Measurements from ENCODE around the gene LRRC10B. TPM values are rescaled to one million over a fixed set of nuclear protein-coding genes. Genes with fewer than 3 reads are reported as not detected.

The LRRC10B gene
- polyA plus RNA-seq, 2 of the 4 experiments (the other 2 are of a cell fraction) = 0.03 to 0.04 TPM

DNA sequence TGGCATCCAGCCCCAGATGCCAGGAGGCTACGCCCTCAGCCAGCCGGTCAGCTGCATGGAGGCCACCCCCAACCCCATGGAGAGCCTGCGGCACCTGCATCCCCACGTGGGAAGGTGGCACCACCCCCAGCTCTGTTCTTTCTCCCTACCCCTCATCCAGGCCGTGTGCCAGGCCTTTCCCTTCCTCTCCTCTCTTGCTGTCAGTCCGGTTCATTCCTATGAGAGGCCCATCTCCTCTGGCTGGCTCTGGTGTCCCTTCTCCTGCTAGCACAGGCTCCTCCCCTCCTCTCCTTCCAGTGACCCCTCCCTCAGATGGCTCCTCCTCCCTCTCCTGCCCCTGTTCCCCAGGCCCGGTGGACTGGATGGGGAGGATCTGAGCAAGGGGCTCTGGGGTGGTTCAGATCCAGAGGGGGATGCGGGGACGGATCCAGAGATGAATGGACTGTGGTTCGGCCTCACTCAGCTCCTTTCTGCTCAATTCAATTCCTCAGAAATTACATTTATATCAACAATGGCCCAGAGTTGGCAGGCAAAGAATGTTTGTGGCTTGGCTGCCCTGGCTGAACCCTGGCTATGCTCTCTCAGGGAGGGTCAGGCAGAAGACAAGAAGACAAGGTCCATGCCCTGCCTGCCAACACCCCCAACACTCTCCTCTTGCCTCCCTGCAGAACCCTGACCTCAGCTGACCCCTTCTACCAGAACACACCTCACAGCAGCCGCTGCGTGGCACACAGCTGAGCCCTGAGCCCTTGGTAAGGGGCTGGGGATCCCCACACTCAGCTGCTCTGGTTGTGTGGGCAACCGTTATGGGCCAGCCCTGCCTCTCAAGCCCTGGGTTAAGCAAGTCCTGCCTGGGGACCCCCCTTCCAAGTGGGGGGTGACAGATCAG lies 18.5 kb upstream of the LRRC10B start:
- ChIA-PET POLR2A (no interaction called here), CTCF (interaction anchor here (0.7 to 9.1 kb wide), 8 partner anchors 9 to 148 kb away, joined by 3 to 75 read pairs (median 12); partner anchors contain the start of gene LRRC10B)
- H3K4me1 ChIP-seq = no peaks in the 10 kb centered on the region
- no peaks in the 10 kb centered on the region for H3K9me3 ChIP-seq
- WGBS (ENCODE audit: missing lambda C conversion rate) = 78% methylated on average over 13 of the region's 13 CpGs
- H3K4me3 ChIP-seq = no peak overlapping the region
- H3K27ac ChIP-seq = no peak overlapping the region
- DNase-seq (ENCODE audit: low read depth in 1 of 2, low spot score in 1 of 2) (no peak), FAIRE-seq (no peak), ATAC-seq (peak in 1 of 2 experiments; percentile 63; a peak in 3 of 6 replicates)
- no peak overlapping the region for H3K4me2 ChIP-seq
- TF ChIP-seq ZC3H11A (IDR thresholded peaks at IDR 0.05) (no peak), RARB (CRISPR knock-in tag; IDR thresholded peaks at IDR 0.05) (no peak), NFE2L2 (conservative IDR thresholded peaks at IDR 0.05; ENCODE audit: low read length) (no peak), CHD2 (IDR thresholded peaks at IDR 0.05; ENCODE audit: low read length, partially characterized antibody) (no peak), SMC3 (IDR thresholded peaks at IDR 0.05) (no peak)
- TF ChIP-seq, protein P1, sequence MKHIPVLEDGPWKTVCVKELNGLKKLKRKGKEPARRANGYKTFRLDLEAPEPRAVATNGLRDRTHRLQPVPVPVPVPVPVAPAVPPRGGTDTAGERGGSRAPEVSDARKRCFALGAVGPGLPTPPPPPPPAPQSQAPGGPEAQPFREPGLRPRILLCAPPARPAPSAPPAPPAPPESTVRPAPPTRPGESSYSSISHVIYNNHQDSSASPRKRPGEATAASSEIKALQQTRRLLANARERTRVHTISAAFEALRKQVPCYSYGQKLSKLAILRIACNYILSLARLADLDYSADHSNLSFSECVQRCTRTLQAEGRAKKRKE (CRISPR knock-in tag; IDR thresholded peaks at IDR 0.05; ENCODE audit: low read depth) = no peak

DNA sequence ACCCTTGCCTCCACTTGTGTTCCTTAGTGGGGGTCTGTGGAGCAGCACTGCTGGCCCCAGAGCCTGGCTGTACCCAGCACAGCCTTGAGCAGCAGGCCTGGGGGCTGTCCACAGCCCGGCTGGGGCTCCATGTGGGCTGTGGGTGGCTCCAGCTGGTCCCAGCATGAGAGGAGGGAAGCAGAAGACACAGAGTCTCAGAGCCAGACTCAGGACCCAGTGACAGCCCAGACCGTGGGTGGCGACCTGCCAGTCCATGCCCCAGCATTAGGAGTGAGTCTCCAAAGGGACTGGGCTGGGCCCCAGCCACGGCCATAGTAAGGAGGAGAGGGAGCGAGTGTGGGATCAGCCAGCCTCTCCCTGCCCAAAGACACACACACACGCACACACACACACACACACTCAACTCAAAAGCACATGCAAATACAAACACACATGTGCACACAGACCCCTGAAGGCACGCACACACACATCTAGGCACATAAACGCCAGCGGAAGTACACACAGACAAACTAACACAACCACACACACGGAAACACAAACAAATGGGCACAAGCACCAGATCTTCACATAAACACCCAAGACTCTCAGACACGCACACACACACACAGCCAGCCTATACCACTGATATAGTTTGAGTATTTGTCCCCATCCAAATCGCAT lies 16.7 kb upstream of the LRRC10B start:
- no peak overlapping the region for H3K27ac ChIP-seq
- ChIA-PET CTCF (interaction anchor here (1.0 to 7.2 kb wide), 4 partner anchors 14 to 146 kb away, joined by 3 to 51 read pairs (median 7); no protein-coding TSS in a partner anchor), POLR2A (no interaction called here)
- no peak for FAIRE-seq
- H3K4me1 ChIP-seq = no peaks in the 10 kb centered on the region
- H3K4me3 ChIP-seq = no peak overlapping the region
- H3K9me3 ChIP-seq = no peaks in the 10 kb centered on the region
- WGBS (ENCODE audit: missing lambda C conversion rate) = 70% methylated on average over 11 of the region's 12 CpGs
- H3K4me2 ChIP-seq = no peak overlapping the region
- no peak for ATAC-seq
- no peak for DNase-seq (ENCODE audit: low read depth in 1 of 2, low spot score in 1 of 2)
- TF ChIP-seq RNF2 (IDR thresholded peaks at IDR 0.05; ENCODE audit: borderline replicate concordance, low read depth) (no peak), CEBPB (IDR thresholded peaks at IDR 0.05) (no peak), EP300 (IDR thresholded peaks at IDR 0.05) (no peak), HOXB13 (CRISPR knock-in tag; IDR thresholded peaks at IDR 0.05; ENCODE audit: low read depth) (no peak)

DNA sequence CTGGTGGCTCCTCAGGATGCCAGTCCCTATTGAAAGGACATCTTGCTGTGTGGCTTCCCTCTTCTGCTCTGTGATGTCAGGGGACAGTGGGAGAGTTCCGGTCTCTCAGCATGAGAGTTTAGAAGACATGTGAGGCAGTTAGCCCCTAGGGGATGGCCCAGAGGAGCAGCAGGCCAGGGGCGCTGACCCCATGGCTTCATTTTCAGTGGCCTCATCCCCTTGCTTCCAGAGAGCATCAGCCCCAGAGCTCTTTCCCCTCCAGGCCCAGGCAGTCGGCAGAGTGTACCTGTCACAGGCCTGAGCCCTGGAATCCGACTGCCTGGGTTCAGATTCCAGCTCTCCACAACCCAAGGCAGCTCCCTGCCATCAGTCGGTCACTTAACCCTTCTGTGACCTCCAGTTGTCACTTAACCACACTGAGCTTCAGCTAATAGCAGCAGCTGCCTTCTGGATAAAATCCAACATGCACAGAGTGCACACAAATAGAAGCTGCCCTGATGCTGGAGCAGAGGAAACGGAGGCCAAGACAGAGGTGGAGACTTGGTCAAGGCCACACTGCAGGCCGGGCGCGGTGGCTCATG lies 14.1 kb upstream of the LRRC10B start:
- Histone ChIP-seq H3K9me3 (no peaks in the 10 kb centered on the region), H3K4me1 (no peaks in the 10 kb centered on the region), H3K4me3 (no peak overlapping the region), H3K27ac (no peak overlapping the region), H3K4me2 (no peak overlapping the region)
- DNase-seq (ENCODE audit: low read depth in 1 of 2, low spot score in 1 of 2) (no peak), ATAC-seq (no peak), FAIRE-seq (no peak)
- TF ChIP-seq GATA3 (IDR thresholded peaks at IDR 0.05; ENCODE audit: borderline replicate concordance) = no peak
- TF ChIP-seq, protein P2, sequence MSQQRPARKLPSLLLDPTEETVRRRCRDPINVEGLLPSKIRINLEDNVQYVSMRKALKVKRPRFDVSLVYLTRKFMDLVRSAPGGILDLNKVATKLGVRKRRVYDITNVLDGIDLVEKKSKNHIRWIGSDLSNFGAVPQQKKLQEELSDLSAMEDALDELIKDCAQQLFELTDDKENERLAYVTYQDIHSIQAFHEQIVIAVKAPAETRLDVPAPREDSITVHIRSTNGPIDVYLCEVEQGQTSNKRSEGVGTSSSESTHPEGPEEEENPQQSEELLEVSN (IDR thresholded peaks at IDR 0.05; ENCODE audit: borderline replicate concordance, low read depth) = no peak
- TF ChIP-seq, protein P3, sequence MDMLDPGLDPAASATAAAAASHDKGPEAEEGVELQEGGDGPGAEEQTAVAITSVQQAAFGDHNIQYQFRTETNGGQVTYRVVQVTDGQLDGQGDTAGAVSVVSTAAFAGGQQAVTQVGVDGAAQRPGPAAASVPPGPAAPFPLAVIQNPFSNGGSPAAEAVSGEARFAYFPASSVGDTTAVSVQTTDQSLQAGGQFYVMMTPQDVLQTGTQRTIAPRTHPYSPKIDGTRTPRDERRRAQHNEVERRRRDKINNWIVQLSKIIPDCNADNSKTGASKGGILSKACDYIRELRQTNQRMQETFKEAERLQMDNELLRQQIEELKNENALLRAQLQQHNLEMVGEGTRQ (IDR thresholded peaks at IDR 0.05) = no peak
- TF ChIP-seq EP300 (IDR thresholded peaks at IDR 0.05) = no peak
- no peak for TF ChIP-seq FOSB (CRISPR knock-in tag; IDR thresholded peaks at IDR 0.05)
- TF ChIP-seq KDM5A (IDR thresholded peaks at IDR 0.05) = no peak
- WGBS (ENCODE audit: missing lambda C conversion rate) = 71% methylated on average over 9 of the region's 9 CpGs
- CTCF ChIA-PET = interaction anchor here (0.6 to 3.1 kb wide), 13 partner anchors 9 to 144 kb away, joined by 3 to 21 read pairs (median 3); partner anchors contain the start of gene LRRC10B
- POLR2A ChIA-PET = no interaction called here
